HG03097 (cell line): ENCODE results near the gene PAPOLB.
"Not testable (repeated sequence)": the region's sequence is repeated elsewhere in the genome, so short reads cannot be mapped to it uniquely, and the experiment has no call there.

Source experiments
- ATAC-seq: cut with Tn5 transposase; IDR thresholded peaks from one replicate; pipeline ENCODE4 v1.9.1; 2021; ENCODE audit not compliant: unreplicated experiment, low FRiP score

The PAPOLB gene

DNA sequence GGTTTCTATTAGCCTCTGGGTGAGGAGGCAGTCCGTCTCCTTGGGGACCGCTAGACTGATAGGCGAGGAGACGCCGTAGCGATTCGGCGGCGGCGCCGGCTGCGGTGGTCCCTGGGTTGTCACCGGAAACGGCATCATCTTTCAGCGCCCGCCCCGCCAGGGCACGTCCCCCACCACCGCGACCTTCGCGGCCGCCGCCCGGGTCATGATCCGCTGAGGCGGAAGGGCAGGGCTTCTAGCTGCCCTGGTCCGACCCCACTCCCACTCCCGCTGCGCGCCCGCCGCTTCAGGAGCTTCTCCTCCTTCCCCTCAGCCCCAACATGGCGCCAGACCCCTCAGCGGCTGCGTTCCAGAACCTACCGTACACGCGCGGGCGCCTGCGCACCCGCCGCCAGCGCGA, at the start of gene PAPOLB:
PAPOLB (minus strand) TSS at position 358 of the 400 bp plus-strand sequence; CDS start at position 138, 220 bp downstream.
- no peak for ATAC-seq

DNA sequence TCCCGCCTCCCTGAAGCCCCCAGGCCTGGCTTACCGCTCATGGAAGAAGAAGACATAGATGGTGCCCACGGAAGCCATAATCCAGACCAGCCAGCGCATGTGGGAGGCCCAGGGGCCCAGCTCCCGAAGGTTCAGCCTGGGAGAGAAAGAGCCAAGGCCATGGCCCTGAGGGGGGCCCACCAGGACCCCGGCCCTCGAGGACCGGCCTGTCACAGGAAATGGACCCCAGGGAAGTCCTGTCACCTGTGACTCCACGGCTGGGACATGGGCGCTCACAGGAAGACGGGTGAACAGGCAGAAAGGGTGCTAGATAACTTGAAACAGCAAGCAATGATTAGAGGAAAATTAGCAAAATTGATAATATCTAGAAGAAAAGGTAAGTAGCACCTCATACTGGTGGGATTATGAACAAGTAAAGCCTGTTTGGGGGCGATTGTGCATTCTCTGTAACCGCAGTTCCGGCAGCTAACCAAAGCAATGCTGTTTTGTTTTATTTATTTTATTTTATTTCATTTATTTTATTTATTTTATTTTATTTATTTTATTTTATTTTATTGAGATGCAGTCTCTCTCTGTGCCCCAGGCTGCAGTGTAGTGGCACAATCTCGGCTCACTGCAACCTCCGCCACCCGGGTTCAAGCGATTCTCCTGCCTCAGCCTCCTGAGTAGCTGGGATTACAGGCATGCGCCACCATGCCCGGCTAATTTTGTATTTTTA, 49.4 kb upstream of the PAPOLB start:
- ATAC-seq, result no peak

DNA sequence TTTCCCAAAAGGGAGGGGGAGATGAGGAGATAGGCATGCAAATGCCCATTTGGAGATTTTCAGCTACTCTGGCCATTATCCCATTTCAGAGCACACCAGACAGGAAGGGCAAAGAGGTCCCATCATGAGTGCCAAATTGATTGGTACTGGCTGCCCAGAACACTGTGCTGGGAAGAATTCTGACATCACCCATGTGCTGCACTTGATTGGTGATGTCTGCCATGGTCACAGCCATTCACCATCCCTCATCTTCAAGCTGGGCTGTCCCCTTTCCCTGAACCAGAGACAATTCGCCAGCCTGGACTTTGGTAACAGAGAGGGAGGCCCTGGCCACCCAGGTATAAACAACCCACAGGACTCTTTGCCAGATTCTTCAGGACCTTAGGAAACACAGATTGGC, 44.9 kb upstream of the PAPOLB start:
- no peak for ATAC-seq

DNA sequence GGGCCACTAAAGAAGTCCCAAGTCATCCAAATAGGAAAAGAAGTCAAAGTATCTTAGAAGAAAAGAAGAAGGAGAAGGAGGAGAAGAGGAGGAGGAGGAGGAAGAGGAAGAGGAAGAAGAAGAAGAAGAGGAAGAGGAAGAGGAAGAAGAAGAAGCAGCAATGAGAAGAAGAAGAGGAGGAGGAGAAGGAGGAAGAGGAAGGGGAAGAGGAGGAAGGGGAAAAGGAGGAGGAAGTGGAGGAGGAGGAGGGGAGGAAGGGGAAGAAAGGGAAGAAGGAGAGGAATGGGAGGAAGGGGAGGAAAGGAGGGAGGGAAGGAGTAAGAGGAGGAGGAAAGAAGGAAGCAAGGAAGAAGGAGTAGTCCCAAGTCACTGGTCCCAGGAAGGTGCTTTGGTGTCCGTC, 43.3 kb upstream of the PAPOLB start:
- no peak for ATAC-seq

DNA sequence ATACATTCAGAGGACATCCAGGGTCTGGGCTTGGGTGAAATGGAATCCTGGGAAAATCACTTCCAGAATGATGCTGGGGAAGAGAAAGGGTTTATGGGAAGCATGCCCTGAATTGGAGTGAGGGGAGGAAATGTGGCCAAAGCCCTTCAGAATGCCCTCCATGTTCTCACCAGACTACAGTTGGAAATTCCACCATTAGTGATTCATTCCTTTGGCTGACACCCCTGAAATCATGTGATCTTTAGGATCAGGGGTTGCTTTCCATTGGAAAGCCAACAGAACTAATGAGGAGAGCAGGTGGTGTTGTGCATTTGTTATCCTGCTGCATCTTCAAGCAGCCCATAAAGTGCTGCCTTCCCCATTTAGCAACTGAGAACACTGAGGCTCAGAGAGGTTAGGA, 42.5 kb upstream of the PAPOLB start:
- ATAC-seq, result no peak

DNA sequence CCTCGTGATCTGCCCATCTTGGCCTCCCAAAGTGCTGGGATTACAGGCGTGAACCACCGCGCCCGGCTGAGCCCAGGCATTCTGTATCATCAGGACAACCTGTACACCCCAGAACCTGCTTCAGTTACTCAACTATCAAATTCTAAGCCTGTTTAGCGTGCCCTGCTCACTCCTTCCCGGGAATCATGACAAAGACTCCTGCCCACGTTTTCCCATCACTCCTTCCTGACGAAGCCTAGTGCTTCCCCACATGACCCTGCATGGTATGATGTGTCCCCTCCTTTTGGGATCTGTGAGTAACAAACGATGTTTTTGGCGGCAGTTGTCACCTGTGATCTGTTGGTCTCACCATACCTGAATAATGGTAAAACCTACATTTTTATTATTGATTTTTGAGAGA, 33.9 kb upstream of the PAPOLB start:
- no peak for ATAC-seq

DNA sequence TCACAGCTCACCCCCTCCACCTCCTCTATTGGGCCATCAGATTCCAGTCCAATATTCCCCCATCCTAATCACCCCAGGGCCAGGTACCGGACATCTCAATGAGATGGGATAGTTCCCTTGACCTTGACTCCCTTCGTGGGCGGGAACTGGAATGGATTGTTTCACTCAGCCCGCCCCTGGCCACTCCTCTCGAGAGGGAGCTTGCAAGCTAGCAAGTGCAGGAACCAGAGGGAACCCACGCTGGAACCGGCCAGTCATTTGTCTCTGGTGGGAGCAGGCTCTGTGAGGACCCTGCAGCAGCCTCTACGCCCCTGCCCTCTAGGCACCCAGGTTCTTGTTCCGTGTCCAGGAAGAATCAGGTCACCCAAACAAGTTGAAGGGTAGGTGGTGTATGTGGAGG, 32.7 kb upstream of the PAPOLB start:
- ATAC-seq, result no peak

DNA sequence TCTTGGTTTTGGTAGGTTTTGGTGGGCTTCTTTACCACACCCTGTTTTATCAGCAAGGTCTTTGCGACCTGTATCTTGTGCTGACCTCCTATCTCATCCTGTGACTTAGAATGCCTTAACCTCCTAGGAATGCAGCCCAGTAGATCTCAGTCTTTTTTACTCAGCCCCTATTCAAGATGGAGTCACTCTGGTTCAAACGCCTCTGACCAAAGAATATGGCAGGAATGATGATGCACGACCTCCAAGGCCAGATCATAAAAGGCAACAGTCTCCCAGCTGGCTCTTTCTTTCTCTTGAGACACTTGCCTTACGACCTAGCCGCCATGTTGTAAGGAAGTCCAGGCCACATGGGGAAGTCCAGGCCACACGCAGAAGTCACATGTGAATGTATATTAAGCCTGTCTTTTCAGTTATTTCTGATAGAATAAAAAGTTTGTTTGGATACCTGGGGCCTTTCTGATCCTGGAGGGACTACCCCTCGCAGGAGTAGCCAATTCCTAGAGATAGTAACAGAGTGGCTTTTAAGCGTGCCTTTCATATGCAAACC, 32.2 kb upstream of the PAPOLB start:
- ATAC-seq, result no peak

DNA sequence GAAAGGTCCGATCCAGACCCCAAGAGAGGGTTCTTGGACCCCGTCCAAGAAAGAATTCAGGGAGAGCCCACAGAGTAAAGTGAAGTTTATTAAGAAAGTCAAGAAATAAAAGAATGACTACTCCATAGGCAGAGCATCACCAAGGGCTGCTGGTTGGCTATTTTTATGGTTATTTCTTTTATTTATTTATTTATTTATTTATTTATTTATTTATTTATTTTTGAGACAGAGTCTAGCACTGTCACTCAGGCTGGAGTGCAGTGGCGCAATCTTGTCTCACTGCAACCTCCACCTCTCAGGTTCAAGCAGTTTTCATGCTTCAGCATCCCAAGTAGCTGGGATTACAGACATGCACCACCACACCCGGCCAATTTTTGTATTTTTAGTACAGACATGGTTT, 31.4 kb upstream of the PAPOLB start:
- not testable (repeated sequence) for ATAC-seq

DNA sequence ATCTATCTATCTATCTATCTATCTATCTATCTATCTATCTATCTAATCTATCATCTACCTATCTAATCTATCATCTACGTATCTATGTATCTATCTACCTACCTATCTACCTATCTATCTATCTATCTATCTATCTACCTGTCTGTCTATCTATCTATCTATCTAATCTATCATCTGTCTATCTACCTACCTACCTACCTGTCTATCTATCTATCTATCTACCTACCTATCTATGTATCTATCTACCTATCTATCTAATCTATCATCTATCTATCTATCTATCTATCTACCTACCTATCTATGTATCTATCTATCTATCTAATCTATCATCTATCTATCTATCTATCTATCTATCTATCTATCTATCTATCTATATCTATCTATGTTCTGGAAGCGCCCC, 29.7 kb upstream of the PAPOLB start:
- ATAC-seq, result not testable (repeated sequence)

DNA sequence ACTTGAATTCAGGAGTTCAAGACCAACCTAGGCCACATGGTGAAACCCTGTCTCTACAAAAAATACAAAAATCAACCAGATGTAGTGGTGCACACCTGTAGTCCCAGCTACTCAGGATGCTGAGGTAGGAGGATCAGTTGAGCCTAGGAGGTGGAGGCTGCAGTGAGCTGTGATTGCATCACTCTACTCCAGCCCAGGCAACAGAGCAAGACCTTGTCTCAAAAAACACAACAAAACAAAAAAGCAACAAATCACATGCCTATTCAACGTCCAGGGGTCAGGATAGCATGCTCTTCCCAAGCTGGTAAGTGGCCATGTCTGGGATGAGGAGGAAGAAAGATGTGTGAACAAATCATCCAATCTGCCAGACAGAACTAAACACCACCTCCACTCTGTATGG, 27.9 kb upstream of the PAPOLB start:
- ATAC-seq, result no peak

DNA sequence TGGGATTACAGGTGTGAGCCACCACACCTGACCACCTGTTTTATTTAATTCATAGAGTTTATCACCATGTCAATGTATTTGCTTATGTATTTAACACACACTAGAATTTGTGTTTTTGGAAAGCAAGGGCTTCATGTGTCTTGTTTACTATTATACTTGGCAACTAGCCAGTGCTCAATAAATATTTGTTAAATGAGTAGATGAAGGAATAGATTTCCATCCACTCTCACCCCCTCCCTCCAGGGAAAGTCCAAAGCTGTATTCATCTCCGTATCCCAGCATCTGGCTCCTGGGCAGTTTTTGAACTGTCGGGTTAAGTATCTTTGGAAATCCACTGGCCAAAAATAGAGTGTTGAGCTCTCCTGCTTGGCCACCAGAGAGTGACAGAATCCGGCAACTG, 26.3 kb upstream of the PAPOLB start:
- no peak for ATAC-seq

DNA sequence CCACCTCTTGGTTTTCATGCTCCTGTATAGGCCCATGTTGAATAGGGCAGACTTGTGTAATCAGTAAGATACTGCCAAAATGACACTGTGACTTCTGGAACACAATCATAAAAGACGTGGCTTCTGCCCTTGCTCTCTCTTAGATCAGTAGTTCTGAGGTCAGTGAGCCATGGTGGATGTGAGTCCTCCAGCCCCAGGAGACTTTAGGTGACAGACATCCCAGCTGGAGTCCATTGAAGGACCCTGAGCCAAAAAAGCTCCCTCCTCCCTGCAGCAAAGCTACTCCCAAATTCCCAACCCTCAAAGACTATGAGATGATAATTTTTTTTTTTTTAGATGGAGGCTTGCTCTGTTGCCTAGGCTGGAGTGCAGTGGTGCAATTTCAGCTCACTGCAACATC, 24.8 kb upstream of the PAPOLB start:
- no peak for ATAC-seq

DNA sequence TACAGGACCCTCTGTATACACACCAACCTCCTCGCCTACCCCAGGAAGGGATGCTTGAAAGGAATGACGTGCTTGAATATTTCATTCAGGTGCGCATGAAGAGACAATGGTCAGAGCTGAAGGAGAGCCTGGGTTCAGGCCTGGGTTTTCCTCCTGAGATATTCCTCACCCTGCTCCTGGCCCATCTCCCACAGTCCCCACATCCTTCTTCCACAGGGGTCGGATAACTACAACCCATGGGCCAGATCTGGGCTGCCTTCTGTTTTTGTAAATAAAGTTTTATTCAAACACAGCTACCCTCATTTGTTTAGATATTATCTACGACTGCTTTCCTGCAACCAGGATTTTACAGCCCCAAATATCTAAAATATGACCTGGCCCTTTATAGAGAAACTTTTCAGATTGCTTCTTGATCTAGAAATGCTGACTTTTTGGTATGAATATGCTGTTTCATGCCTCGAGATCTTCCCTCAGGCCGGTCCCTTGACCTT, 23.5 kb upstream of the PAPOLB start:
- ATAC-seq, result no peak

DNA sequence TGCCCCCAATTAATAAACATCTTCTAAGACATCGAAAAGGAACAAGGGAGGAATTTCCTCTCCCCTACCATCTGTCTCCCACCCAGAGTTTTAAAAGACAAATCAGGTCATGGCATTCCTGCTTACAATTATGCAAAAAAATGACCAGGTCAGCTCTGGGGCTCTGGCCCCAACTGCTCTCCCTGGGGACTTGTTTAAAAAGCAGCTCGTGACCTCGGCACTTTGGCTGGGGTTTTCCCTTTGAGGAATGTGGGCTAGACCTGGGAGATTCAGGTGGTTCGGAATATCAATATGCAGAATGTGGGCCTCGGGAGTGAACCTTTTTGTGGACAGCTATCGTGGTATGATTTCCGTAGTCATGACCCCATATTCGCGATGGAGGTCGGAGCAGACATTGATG, 22.3 kb upstream of the PAPOLB start:
- ATAC-seq, result no peak

DNA sequence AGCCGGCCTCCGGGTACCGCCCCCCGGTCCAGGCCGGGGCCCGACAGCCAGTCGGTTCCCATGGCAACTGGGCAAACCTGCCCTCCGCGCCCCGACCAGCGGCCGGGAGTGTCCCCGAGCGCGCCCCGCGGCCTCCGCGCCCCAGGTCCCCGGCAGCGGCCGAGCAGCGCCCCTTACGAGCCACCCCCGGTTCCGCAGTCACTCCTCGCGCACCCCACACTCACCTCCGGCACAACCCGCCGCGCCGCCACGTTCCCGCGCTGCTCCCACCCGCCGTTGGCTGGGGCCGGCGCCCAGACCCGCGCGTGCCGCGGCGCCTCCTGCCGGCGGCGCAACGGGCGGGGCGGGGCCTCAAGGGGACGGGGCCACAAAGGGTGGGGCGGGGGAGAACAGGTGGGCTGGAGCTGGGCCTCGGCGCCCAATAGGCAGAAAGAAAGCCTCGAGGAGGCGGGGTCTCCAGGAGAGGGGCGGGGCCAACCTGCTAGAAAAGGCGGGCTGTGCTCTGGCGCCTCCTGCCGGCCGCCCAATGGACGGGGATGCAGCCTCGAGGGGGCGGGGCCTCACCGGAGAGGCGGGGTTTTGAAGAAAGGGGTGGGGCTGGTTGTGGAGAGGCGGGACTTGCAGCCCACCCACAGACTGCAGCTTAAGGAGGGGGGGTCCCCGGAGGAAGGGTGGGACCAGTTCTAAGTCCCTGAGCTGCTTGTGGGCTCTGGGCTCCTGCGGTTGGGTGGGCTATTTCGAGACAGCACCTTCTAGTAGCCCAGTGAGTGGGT, 21.7 kb upstream of the PAPOLB start, which contains the start of gene RADIL:
RADIL (minus strand) TSS at position 345 of the 773 bp plus-strand sequence. CDS start 5,577 bp downstream, outside the sequence.
- no peak for ATAC-seq

DNA sequence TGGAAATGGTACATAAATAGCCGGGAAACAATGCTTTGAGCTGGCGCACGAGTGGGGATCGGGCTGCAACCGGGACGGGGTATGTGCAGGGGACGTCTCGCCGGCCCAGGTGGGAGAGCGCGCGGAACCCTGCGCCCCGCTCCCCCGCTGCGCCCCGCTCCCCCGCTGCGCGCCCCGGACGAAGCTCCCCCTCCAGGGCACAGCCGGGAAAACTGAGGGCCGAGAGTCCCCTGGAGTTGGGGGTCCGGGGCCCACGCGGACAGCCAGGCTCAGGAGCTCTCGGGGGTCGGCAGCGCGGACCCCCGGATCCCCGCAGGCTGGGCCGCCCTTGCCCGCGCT, 21.2 kb upstream of the PAPOLB start:
- ATAC-seq, result no peak

DNA sequence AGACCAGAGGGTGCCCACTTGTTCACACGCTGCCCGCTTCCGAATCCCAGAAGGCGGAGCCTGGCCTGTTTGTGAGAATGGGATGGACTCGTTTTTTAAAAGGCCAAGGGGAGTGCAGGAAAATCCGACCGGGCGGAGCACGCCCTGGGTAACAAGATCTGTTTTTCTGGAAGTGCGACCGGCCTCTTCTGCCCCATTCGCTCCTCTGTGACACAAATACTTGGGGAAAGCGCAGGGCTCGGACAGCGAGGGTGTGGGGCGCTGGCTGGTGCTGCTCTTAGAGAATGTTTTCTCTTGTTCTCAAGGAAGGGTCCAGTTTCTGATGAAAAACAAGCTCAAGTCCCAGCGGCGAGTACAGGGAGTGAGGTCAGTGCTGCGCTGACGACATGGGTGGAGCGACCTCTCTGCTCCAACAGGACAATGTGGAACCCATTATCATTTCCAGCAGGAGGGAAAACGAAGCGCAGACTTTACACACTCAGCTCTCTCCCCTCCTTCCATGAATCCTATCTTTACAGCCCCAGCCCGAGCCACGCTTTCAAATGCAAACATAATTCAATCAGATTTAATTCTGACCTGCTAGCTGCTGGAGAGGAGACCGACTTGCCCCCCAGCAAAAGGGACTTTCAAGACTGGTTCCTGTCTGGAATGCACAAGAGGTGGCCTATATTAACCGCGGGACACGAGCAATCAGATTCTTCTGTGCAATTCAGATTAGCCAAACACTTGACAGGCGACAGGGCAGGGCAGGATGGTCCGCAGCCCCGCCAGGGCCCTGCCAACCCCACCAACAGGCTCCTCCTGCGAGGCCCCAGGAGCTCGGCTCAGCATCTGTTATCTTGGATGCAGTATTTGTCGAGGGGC, 20.6 kb upstream of the PAPOLB start:
- no peak for ATAC-seq

DNA sequence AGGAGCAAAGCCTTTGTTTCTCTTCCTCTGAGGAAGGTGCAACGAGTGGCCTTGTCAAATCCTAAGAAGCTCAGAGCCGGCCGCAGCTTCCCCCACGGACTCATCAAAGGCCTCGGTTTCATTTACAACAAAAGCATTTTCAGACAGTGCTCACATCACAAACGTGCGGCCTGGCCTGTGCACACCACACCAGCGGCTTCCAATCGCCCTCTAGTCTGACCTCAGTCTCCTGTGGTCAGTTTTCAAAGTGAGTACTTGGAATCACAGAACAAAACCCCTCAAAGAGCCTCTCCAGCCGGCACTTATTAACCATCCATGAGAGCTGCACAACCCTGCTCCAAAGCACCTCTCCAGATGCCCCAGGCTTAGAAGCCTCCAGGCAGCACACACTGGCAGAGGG, 18.4 kb upstream of the PAPOLB start:
- ATAC-seq, result no peak

DNA sequence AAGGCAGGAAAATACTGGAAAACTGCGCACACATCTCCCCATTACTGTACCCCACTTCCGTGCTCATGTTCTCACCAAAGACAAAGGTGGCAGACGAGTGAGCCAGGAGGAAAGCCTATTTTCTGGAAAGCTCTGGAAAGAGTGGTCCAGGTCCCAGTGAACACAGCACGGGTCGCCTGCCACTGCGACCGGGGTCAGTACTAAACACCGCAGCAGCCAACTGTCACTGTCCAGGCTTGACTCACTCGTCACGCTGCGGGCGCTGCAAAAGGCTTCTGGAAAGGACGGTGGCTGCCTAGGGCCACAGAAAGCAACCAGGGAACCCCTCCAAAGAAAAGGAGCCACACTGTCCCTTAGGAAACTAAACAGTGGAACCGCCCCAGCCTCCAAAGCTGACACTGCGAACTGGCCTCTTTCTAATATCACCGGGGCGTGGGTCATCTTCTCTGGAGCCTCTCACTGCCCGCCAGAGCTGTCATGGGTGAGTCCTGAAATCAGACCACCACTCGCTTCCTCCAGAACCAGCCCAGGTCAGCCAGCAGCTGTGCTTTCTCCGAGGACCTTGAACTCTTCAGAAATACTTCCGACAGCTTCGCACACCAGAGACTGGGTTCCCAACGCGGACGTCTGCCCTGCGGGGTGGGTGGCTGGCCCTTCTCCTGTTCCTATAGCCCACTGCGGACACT, 17.7 kb upstream of the PAPOLB start:
- ATAC-seq, result no peak
